GM21367 (cell line): Measurements from ENCODE around the gene NEURL1.

Experiments used
- ATAC-seq: cut with Tn5 transposase; IDR thresholded peaks from one replicate; pipeline ENCODE4 v1.9.1; 2021; ENCODE audit not compliant: unreplicated experiment

Gene NEURL1

GRCh38 chr10:103582331-103583123 is 89.0 kb downstream of the NEURL1 start:
- no peak for ATAC-seq

- no peak for ATAC-seq
These were observed 90.3 kb downstream of the NEURL1 start for GRCh38 chr10:103583871-103584215.

GRCh38 chr10:103584216-103585010 is 90.9 kb downstream of the NEURL1 start:
- no peak for ATAC-seq

- ATAC-seq, result no peak
These were observed 91.5 kb downstream of the NEURL1 start for GRCh38 chr10:103585011-103585405.

- no peak for ATAC-seq
These were observed 93.6 kb downstream of the NEURL1 start for GRCh38 chr10:103587073-103587472.

GRCh38 chr10:103589074-103589630 is 95.6 kb downstream of the NEURL1 start:
- no peak for ATAC-seq

GRCh38 chr10:103590060-103590459 is 96.6 kb downstream of the NEURL1 start:
- no peak for ATAC-seq

- ATAC-seq, result no peak
These were observed 97.3 kb downstream of the NEURL1 start for GRCh38 chr10:103590744-103591291.

- peak; percentile 53 for ATAC-seq
These were observed 98.9 kb downstream of the NEURL1 start for GRCh38 chr10:103592186-103593021.

- no peak for ATAC-seq
These were observed 99.6 kb downstream of the NEURL1 start for GRCh38 chr10:103593022-103593570.

GRCh38 chr10:103595933-103596726 is 102.6 kb downstream of the NEURL1 start:
- ATAC-seq, result no peak

GRCh38 chr10:103597003-103597402 is 103.5 kb downstream of the NEURL1 start:
- no peak for ATAC-seq

GRCh38 chr10:103598654-103599115 is 105.2 kb downstream of the NEURL1 start:
- no peak for ATAC-seq

- no peak for ATAC-seq
These were observed 105.7 kb downstream of the NEURL1 start for GRCh38 chr10:103599211-103599610.

- ATAC-seq, result no peak
These were observed 106.4 kb downstream of the NEURL1 start for GRCh38 chr10:103599907-103600306.

GRCh38 chr10:103600325-103600724 is 106.8 kb downstream of the NEURL1 start:
- no peak for ATAC-seq

- ATAC-seq, result no peak
These were observed 107.6 kb downstream of the NEURL1 start for GRCh38 chr10:103600956-103601569.

GRCh38 chr10:103602028-103602851 is 108.7 kb downstream of the NEURL1 start:
- ATAC-seq, result no peak
